ENCODE measurements around the gene TBCK. TPM values are rescaled to one million over a fixed set of nuclear protein-coding genes. Genes with fewer than 3 reads are reported as not detected.

The TBCK gene
- total RNA-seq, 2 donors from 2014 or later: 15.7 to 18.8 TPM

DNA sequence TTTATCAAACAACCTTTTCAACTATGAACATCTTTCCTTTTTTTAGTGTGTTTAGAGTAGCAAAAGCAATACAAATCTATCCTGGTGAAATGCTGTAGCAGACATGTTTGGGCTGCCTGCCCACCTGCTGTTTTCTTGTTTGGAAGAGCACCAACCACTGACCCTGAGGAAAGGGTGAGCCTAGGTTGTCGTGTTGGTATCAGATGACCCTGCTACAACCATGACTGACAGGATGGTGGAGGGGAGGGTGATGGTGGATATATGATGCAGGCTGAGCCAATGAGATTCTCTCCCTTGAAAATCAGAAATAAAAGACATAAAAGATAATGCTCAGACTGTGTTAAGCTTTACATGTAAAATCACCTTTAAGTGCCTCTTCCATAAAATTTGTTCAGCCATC is 219.6 kb downstream of the TBCK start:
- Histone ChIP-seq H3K27ac (no peak overlapping the region), H3K9me3 (peaks cover 0 to 2% of the 10 kb centered on the region in 2 donors), H3K4me3 (no peak overlapping the region), H3K36me3 (peaks cover 13% of the 10 kb centered on the region), H3K27me3 (no peaks in the 10 kb centered on the region), H3K4me1 (no peaks in the 10 kb centered on the region)
- TF ChIP-seq, protein P1, sequence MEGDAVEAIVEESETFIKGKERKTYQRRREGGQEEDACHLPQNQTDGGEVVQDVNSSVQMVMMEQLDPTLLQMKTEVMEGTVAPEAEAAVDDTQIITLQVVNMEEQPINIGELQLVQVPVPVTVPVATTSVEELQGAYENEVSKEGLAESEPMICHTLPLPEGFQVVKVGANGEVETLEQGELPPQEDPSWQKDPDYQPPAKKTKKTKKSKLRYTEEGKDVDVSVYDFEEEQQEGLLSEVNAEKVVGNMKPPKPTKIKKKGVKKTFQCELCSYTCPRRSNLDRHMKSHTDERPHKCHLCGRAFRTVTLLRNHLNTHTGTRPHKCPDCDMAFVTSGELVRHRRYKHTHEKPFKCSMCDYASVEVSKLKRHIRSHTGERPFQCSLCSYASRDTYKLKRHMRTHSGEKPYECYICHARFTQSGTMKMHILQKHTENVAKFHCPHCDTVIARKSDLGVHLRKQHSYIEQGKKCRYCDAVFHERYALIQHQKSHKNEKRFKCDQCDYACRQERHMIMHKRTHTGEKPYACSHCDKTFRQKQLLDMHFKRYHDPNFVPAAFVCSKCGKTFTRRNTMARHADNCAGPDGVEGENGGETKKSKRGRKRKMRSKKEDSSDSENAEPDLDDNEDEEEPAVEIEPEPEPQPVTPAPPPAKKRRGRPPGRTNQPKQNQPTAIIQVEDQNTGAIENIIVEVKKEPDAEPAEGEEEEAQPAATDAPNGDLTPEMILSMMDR (IDR thresholded peaks at IDR 0.05): no peak
- no peak for DNase-seq (ENCODE audit: low spot score)

DNA sequence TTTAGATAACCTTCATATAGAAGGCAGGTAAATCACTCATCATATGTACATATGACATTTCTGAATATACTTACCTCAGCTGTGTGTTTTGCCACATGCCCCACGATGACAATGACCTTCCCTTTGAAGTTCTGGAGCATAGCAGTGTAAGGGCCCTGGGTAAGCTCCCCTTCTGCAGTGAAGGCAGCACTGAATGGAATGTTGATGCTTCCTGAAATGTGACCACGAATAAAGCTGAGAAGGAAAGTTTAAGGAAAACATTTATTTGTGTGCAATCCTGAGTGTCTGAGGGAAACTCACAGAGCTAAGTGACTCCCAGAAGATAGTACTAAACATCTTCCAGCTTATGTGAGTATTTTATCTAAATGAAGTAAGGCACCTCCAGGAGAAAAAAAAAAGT is 220.6 kb downstream of the TBCK start:
- DNase-seq (ENCODE audit: low spot score): no peak
- Histone ChIP-seq H3K27ac (no peak overlapping the region), H3K4me3 (no peak overlapping the region), H3K36me3 (peaks cover 22% of the 10 kb centered on the region), H3K4me1 (no peaks in the 10 kb centered on the region), H3K27me3 (no peaks in the 10 kb centered on the region), H3K9me3 (peaks cover 0 to 13% of the 10 kb centered on the region in 2 donors)
- TF ChIP-seq, protein P1 (IDR thresholded peaks at IDR 0.05): no peak

DNA sequence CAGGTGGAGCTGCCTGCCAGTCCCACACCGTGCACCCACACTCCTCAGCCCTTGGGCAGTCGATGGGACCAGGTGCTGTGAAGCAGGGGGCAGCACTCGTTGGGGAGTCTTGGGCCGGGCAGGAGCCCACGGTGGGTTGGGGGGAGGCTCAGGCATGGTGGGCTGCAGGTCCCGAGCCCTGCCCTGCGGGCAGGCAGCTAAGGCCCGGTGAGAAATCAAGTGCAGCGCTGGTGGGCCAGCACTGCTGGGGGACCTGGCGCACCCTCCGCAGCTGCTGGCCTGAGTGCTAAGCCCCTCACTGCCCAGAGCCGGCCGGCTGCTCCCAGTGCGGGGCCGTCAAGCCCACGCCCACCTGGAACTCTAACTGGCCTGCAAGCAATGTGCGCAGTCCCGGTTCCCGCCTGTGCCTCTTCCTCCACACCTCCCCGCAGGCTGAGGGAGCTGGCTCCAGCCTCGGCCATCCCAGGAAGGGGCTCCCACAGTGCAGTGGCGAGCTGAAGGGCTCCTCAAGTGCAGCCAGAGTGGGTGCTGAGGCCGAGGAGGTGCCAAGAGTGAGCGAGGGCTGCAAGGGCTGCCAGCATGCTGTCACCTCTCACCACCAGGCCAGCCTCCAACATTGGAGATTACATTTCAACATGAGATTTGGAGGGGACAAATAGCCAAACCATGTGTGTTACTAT is 223.5 kb downstream of the TBCK start:
- Histone ChIP-seq H3K9me3 (peaks cover 0 to 32% of the 10 kb centered on the region in 2 donors), H3K36me3 (peaks cover 22% of the 10 kb centered on the region), H3K27me3 (no peaks in the 10 kb centered on the region), H3K4me1 (no peaks in the 10 kb centered on the region), H3K27ac (no peak overlapping the region), H3K4me3 (no peak overlapping the region)
- TF ChIP-seq, protein P1 (IDR thresholded peaks at IDR 0.05): no peak
- no peak for DNase-seq (ENCODE audit: low spot score)

DNA sequence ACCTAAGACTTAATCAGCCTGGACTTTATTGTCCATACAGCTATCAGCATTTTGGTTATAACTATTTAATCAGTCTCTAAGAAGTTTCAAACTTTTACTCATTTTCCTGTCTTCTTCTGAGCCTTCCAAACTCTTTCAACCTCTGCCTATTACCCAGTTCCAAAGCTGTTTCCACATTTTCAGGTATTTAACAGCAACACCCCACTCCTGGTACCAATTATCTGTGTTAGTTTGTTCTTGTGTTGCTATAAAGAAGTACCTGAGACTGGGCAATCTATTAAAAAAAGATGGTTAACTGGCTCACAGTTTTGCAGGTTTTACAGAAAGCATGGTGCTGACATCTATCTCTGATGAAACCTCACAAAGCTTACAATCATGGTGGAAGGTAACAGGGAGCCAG is 225.2 kb downstream of the TBCK start:
- Histone ChIP-seq H3K4me1 (no peaks in the 10 kb centered on the region), H3K9me3 (peaks cover 0 to 33% of the 10 kb centered on the region in 2 donors), H3K4me3 (no peak overlapping the region), H3K36me3 (peaks cover 22% of the 10 kb centered on the region), H3K27me3 (no peaks in the 10 kb centered on the region), H3K27ac (no peak overlapping the region)
- TF ChIP-seq, protein P1 (IDR thresholded peaks at IDR 0.05): no peak
- DNase-seq (ENCODE audit: low spot score): no peak

DNA sequence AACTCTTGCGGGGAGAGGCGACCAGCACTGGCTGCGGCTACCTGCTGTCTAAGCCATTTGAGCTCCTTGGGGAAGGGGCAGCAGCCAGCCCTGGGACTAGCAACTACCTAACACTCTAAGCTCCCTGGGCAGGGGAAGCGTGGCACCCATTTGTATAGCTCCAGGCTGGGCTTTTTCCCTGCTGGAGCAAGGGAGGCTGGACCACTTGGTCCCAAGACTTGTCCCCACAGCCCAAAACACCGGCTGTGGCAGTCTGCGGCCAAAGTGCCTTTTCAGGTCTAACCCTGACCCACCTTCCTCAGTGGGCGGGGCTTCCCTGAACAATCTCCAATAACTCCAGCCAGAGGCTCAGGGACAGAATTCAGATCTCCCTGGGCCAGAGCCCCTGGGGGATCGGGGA is 232.9 kb downstream of the TBCK start:
- no peak for DNase-seq (ENCODE audit: low spot score)
- no peak overlapping the region for H3K27ac ChIP-seq
- TF ChIP-seq, protein P1 (IDR thresholded peaks at IDR 0.05): no peak
- peaks cover 7% of the 10 kb centered on the region for H3K36me3 ChIP-seq
- H3K9me3 ChIP-seq: peaks cover 0 to 21% of the 10 kb centered on the region in 2 donors
- H3K4me3 ChIP-seq: no peak overlapping the region
- no peaks in the 10 kb centered on the region for H3K4me1 ChIP-seq
- no peaks in the 10 kb centered on the region for H3K27me3 ChIP-seq

DNA sequence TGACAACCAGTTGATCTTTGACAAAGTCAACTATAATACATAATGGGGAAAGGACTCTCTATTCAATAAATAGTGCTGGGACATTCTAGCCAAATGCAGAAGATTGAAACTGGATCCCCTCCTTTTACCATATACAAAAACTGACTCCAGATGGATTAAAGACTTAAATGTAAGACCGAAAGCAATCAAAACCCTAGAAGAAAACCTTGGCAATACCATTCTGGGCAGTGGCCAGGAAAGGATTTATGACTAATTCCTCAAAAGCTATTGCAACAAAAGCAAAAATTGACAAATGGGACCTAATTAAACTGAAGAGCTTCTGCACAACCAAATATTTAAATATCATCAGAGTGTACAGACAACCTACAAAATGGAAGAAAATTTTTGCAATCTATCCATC is 235.6 kb downstream of the TBCK start:
- no peaks in the 10 kb centered on the region for H3K27me3 ChIP-seq
- no peak overlapping the region for H3K27ac ChIP-seq
- H3K9me3 ChIP-seq: peaks cover 0 to 25% of the 10 kb centered on the region in 2 donors
- DNase-seq (ENCODE audit: low spot score): no peak
- no peak overlapping the region for H3K4me3 ChIP-seq
- H3K36me3 ChIP-seq: peaks cover 7% of the 10 kb centered on the region
- TF ChIP-seq, protein P1 (IDR thresholded peaks at IDR 0.05): no peak
- no peaks in the 10 kb centered on the region for H3K4me1 ChIP-seq
